Measurements from ENCODE around the gene ABHD5. TPM values are rescaled to one million over a fixed set of nuclear protein-coding genes. Genes with fewer than 3 reads are reported as not detected.
"Not testable (repeated sequence)": the region's sequence is repeated elsewhere in the genome, so short reads cannot be mapped to it uniquely, and the experiment has no call there.

Gene ABHD5
- total and polyA plus RNA-seq, 8 donors = 8.4 to 14.1 (median 11.3) TPM

- H3K27ac ChIP-seq = no peak overlapping the region
- ATAC-seq (no peak), FAIRE-seq (no peak), DNase-seq (no peak)
- WGBS, 2 donors = 76 to 81% methylated on average over 5 of the region's 5 CpGs
- no peak for TF ChIP-seq CTCF (IDR thresholded peaks at IDR 0.05)
- no peaks in the 10 kb centered on the region for H3K36me3 ChIP-seq
- no peaks in the 10 kb centered on the region for H3K4me1 ChIP-seq
- intact Hi-C loops (cut with DNase I) = no loop called here
- H3K27me3 ChIP-seq = no peaks in the 10 kb centered on the region
- H3K4me3 ChIP-seq = no peak overlapping the region
- no peaks in the 10 kb centered on the region for H3K9me3 ChIP-seq
Observed at GRCh38 chr3:43670635-43671522, 19.9 kb upstream of the ABHD5 start.

GRCh38 chr3:43674345-43675085 is 16.2 kb upstream of the ABHD5 start:
- 86 to 90% methylated on average over 3 of the region's 3 CpGs for WGBS, 2 donors
- Histone ChIP-seq H3K9me3 (no peaks in the 10 kb centered on the region), H3K27ac (no peak overlapping the region), H3K4me1 (no peaks in the 10 kb centered on the region), H3K36me3 (no peaks in the 10 kb centered on the region), H3K27me3 (no peaks in the 10 kb centered on the region), H3K4me3 (no peak overlapping the region)
- TF ChIP-seq CTCF (IDR thresholded peaks at IDR 0.05) = no peak
- no peak for FAIRE-seq
- intact Hi-C loops (cut with DNase I) = no loop called here
- no peak for DNase-seq
- no peak for ATAC-seq

- no peak for TF ChIP-seq CTCF (IDR thresholded peaks at IDR 0.05)
Observed at GRCh38 chr3:43675593-43675992, 15.1 kb upstream of the ABHD5 start.

GRCh38 chr3:43676441-43676840 is 14.3 kb upstream of the ABHD5 start:
- Histone ChIP-seq H3K4me1 (no peaks in the 10 kb centered on the region), H3K27me3 (no peaks in the 10 kb centered on the region), H3K4me3 (no peak overlapping the region), H3K27ac (no peak overlapping the region), H3K9me3 (no peaks in the 10 kb centered on the region), H3K36me3 (no peaks in the 10 kb centered on the region)
- DNase-seq (no peak), ATAC-seq (no peak), FAIRE-seq (no peak)
- intact Hi-C loops (cut with DNase I) = no loop called here
- 51 to 91% methylated on average over 1 of the region's 1 CpG for WGBS, 2 donors
- TF ChIP-seq CTCF (IDR thresholded peaks at IDR 0.05) = no peak

More at GRCh38 chr3:43675593-43675992, 15.1 kb upstream of the ABHD5 start:
- no peaks in the 10 kb centered on the region for H3K4me1 ChIP-seq
- H3K27ac ChIP-seq = no peak overlapping the region
- intact Hi-C loops (cut with DNase I) = no loop called here
- H3K36me3 ChIP-seq = no peaks in the 10 kb centered on the region
- no peaks in the 10 kb centered on the region for H3K9me3 ChIP-seq
- FAIRE-seq (no peak), DNase-seq (no peak), ATAC-seq (no peak)
- H3K27me3 ChIP-seq = no peaks in the 10 kb centered on the region
- no peak overlapping the region for H3K4me3 ChIP-seq

GRCh38 chr3:43678375-43678774 is 12.4 kb upstream of the ABHD5 start:
- H3K36me3 ChIP-seq; intact Hi-C loops (cut with DNase I); H3K27ac ChIP-seq; H3K27me3 ChIP-seq; ATAC-seq; H3K4me3 ChIP-seq; H3K9me3 ChIP-seq; DNase-seq; H3K4me1 ChIP-seq; FAIRE-seq: not testable (repeated sequence)
- 94 to 96% methylated on average over 8 of the region's 8 CpGs for WGBS, 2 donors

GRCh38 chr3:43678887-43679449 is 11.8 kb upstream of the ABHD5 start:
- DNase-seq; ATAC-seq; H3K9me3 ChIP-seq; FAIRE-seq; H3K4me1 ChIP-seq; H3K27ac ChIP-seq; intact Hi-C loops (cut with DNase I); H3K36me3 ChIP-seq; H3K4me3 ChIP-seq; H3K27me3 ChIP-seq: not testable (repeated sequence)
- 96 to 97% methylated on average over 19 to 20 of the region's 20 CpGs for WGBS, 2 donors

- H3K36me3 ChIP-seq; intact Hi-C loops (cut with DNase I); H3K9me3 ChIP-seq; DNase-seq; H3K4me1 ChIP-seq; H3K4me3 ChIP-seq; H3K27me3 ChIP-seq; ATAC-seq; FAIRE-seq; H3K27ac ChIP-seq: not testable (repeated sequence)
- WGBS, 2 donors = 90 to 93% methylated on average over 4 of the region's 4 CpGs
Observed at GRCh38 chr3:43680857-43681256, 9.9 kb upstream of the ABHD5 start.

Measured in pancreas (tissue), 10 donors.